Measurements from ENCODE around the gene DBH. TPM values are rescaled to one million over a fixed set of nuclear protein-coding genes. Genes with fewer than 3 reads are reported as not detected.

The DBH gene
- total and polyA plus RNA-seq, 7 donors: 0.01 TPM; not detected in 6

GRCh38 chr9:133704711-133705181 lies 68.6 kb downstream of the DBH start:
- WGBS, 2 donors: 82 to 91% methylated on average over 23 of the region's 23 CpGs

GRCh38 chr9:133705576-133705975 lies 69.4 kb downstream of the DBH start:
- Histone ChIP-seq H3K4me1 (peaks cover 0 to 15% (median 15%) of the 10 kb centered on the region in 4 donors), H3K36me3 (no peaks in the 10 kb centered on the region), H3K4me3 (no peak overlapping the region), H3K9me3 (no peaks in the 10 kb centered on the region), H3K27ac (no peak overlapping the region), H3K27me3 (peaks cover 0 to 27% (median 9%) of the 10 kb centered on the region in 3 donors)
- intact Hi-C loops (cut with DNase I): no loop called here
- peak; percentile 42 for DNase-seq
- 78 to 87% methylated on average over 10 of the region's 10 CpGs for WGBS, 2 donors
- TF ChIP-seq EP300 (IDR thresholded peaks at IDR 0.05) (no peak), CTCF (IDR thresholded peaks at IDR 0.05) (no peak), POLR2A (IDR thresholded peaks at IDR 0.05) (no peak), POLR2AphosphoS5 (IDR thresholded peaks at IDR 0.05) (no peak)

More at GRCh38 chr9:133704711-133705181, 68.6 kb downstream of the DBH start:
- DNase-seq: peak; percentile 56
- Histone ChIP-seq H3K36me3 (no peaks in the 10 kb centered on the region), H3K27ac (no peak overlapping the region), H3K4me1 (peaks cover 0 to 15% (median 15%) of the 10 kb centered on the region in 4 donors), H3K27me3 (peaks cover 0 to 27% (median 9%) of the 10 kb centered on the region in 3 donors), H3K9me3 (no peaks in the 10 kb centered on the region), H3K4me3 (no peak overlapping the region)
- TF ChIP-seq CTCF (IDR thresholded peaks at IDR 0.05) (no peak), POLR2AphosphoS5 (IDR thresholded peaks at IDR 0.05) (no peak), POLR2A (IDR thresholded peaks at IDR 0.05) (no peak), EP300 (IDR thresholded peaks at IDR 0.05) (no peak)
- intact Hi-C loops (cut with DNase I): no loop called here

GRCh38 chr9:133706307-133707050 lies 70.3 kb downstream of the DBH start:
- peaks cover 0 to 27% (median 9%) of the 10 kb centered on the region in 3 donors for H3K27me3 ChIP-seq
- peak; percentile 36 for DNase-seq
- intact Hi-C loops (cut with DNase I): no loop called here
- TF ChIP-seq CTCF (IDR thresholded peaks at IDR 0.05) (no peak), POLR2AphosphoS5 (IDR thresholded peaks at IDR 0.05) (no peak), EP300 (IDR thresholded peaks at IDR 0.05) (no peak), POLR2A (IDR thresholded peaks at IDR 0.05) (no peak)
- 66 to 69% methylated on average over 12 of the region's 12 CpGs for WGBS, 2 donors
- H3K4me1 ChIP-seq: peaks cover 0 to 15% (median 15%) of the 10 kb centered on the region in 4 donors
- H3K4me3 ChIP-seq: no peak overlapping the region
- H3K27ac ChIP-seq: no peak overlapping the region
- H3K36me3 ChIP-seq: no peaks in the 10 kb centered on the region
- H3K9me3 ChIP-seq: no peaks in the 10 kb centered on the region

GRCh38 chr9:133707065-133707762 lies 71.1 kb downstream of the DBH start:
- TF ChIP-seq POLR2AphosphoS5 (IDR thresholded peaks at IDR 0.05) (no peak), CTCF (IDR thresholded peaks at IDR 0.05) (no peak), EP300 (IDR thresholded peaks at IDR 0.05) (no peak), POLR2A (IDR thresholded peaks at IDR 0.05) (no peak)
- whole genome bisulfite sequencing, 2 donors: 65 to 67% methylated on average over 17 of the region's 17 CpGs
- no peaks in the 10 kb centered on the region for H3K36me3 ChIP-seq
- peak; percentile 64 for DNase-seq
- intact Hi-C loops (cut with DNase I): no loop called here
- H3K4me3 ChIP-seq: no peak overlapping the region
- H3K27ac ChIP-seq: no peak overlapping the region
- no peaks in the 10 kb centered on the region for H3K9me3 ChIP-seq
- peaks cover 0 to 24% (median 9%) of the 10 kb centered on the region in 3 donors for H3K27me3 ChIP-seq
- peaks cover 0 to 14% (median 11%) of the 10 kb centered on the region in 4 donors for H3K4me1 ChIP-seq

Data from sigmoid colon (tissue), 7 donors.